HepG2 (cell line): ENCODE data around the gene IL18RAP.

Experiments used
- NFE2L1 ChIP-seq: sonication (generic); formaldehyde crosslinking; IDR thresholded peaks from 2 replicates; pipeline ENCODE4 v1.4.0; 2020; ENCODE audit warnings: missing genetic modification reagents, mild to moderate bottlenecking, borderline replicate concordance
- NFIC ChIP-seq: IDR thresholded peaks from 2 replicates; pipeline ENCODE4 v1.6.1; 2012; ENCODE audit warnings: mild to moderate bottlenecking, low read length, inconsistent platforms
- POLR2AphosphoS5 ChIP-seq: IDR thresholded peaks from 2 replicates; pipeline ENCODE4 v1.6.1; 2012; ENCODE audit warnings: low read depth, low read length
- TF ChIP-seq, protein P1 (sequence below): sonication (generic); formaldehyde crosslinking; IDR thresholded peaks from 2 replicates; pipeline ENCODE4 v1.5.0; 2020; ENCODE audit warnings: mild to moderate bottlenecking, missing genetic modification reagents, moderate library complexity
- TF ChIP-seq, protein P2 (sequence below): sonication (generic); formaldehyde crosslinking; IDR thresholded peaks from 2 replicates; pipeline ENCODE4 v1.4.0; 2020; ENCODE audit warnings: missing genetic modification reagents, mild to moderate bottlenecking, borderline replicate concordance
- TF ChIP-seq, protein P3 (sequence below): sonication (generic); formaldehyde crosslinking; IDR thresholded peaks from 2 replicates; pipeline ENCODE4 v1.8.0; 2022; ENCODE audit warnings: missing genetic modification reagents, mild to moderate bottlenecking, inconsistent platforms, borderline replicate concordance

DNA sequence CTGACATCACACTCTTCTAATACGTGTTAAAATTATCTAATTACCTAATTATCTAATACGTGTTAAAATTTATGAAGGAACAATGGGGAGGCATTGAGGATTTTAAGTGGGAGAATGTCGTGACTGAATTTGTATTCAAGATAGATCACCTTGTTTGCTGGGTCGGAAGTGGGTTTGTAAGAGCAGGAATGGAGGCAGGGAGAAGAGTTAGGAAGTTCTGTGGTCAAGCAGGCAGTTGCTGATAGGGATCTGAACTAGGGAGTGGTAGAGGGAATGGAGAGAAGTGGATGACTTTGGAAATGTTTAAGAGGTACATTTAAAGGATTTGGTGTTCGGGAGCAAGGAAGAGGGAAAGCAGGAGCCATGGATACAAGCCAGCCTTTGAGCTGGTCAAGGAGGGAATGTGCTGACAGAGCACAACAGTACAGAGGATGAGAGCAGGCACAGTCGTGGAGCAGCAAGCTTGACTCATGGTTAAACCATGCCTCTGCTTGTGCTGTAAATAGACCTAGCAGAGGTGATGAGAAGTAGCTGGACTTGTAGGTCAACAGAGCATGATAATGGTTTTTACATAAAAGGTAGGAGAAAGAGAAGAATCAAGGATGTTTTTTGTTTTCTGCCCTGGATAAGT is 16.2 kb downstream of the IL18RAP start:
- no peak for TF ChIP-seq POLR2AphosphoS5
- TF ChIP-seq, protein P1, sequence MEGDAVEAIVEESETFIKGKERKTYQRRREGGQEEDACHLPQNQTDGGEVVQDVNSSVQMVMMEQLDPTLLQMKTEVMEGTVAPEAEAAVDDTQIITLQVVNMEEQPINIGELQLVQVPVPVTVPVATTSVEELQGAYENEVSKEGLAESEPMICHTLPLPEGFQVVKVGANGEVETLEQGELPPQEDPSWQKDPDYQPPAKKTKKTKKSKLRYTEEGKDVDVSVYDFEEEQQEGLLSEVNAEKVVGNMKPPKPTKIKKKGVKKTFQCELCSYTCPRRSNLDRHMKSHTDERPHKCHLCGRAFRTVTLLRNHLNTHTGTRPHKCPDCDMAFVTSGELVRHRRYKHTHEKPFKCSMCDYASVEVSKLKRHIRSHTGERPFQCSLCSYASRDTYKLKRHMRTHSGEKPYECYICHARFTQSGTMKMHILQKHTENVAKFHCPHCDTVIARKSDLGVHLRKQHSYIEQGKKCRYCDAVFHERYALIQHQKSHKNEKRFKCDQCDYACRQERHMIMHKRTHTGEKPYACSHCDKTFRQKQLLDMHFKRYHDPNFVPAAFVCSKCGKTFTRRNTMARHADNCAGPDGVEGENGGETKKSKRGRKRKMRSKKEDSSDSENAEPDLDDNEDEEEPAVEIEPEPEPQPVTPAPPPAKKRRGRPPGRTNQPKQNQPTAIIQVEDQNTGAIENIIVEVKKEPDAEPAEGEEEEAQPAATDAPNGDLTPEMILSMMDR (CRISPR knock-in tag), result no peak
- no peak for TF ChIP-seq NFE2L1 (CRISPR knock-in tag)
- TF ChIP-seq, protein P2, sequence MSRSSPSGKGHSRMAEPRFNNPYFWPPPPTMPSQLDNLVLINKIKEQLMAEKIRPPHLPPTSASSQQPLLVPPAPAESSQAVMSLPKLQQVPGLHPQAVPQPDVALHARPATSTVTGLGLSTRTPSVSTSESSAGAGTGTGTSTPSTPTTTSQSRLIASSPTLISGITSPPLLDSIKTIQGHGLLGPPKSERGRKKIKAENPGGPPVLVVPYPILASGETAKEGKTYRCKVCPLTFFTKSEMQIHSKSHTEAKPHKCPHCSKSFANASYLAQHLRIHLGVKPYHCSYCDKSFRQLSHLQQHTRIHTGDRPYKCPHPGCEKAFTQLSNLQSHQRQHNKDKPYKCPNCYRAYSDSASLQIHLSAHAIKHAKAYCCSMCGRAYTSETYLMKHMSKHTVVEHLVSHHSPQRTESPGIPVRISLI (CRISPR knock-in tag), result no peak
- TF ChIP-seq, protein P3, sequence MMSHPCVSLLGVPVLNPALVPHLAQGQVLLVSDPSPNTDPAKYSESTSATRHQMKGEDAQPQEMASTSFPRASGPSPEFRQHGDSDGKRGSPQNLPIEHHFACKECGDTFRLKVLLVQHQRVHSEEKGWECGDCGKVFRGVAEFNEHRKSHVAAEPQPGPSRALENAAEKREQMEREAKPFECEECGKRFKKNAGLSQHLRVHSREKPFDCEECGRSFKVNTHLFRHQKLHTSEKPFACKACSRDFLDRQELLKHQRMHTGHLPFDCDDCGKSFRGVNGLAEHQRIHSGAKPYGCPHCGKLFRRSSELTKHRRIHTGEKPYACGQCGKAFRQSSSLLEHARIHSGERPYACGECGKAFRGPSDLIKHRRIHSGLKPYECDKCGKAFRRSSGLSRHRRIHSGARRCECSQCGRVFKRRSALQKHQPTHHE (CRISPR knock-in tag), result no peak
- no peak for TF ChIP-seq NFIC
